T-helper 22 cell (primary cell): ENCODE results near the gene PALD1.
"Not testable (repeated sequence)": the region's sequence is repeated elsewhere in the genome, so short reads cannot be mapped to it uniquely, and the experiment has no call there.

Experiments used
- DNase-seq: peaks from one replicate; pipeline ENCODE4 v3.0.0-alpha.2; 2020; ENCODE audit warnings: low read depth

Gene PALD1

GRCh38 chr10:70575486-70575873, 96.9 kb downstream of the PALD1 start:
- DNase-seq, result no peak

GRCh38 chr10:70575874-70576802, 97.6 kb downstream of the PALD1 start:
- no peak for DNase-seq

GRCh38 chr10:70576803-70577517, 98.4 kb downstream of the PALD1 start:
- DNase-seq, result no peak

- peak; percentile 32 for DNase-seq
Observed at GRCh38 chr10:70578371-70578947, 99.9 kb downstream of the PALD1 start.

GRCh38 chr10:70579234-70580002, 100.9 kb downstream of the PALD1 start:
- no peak for DNase-seq

- DNase-seq, result not testable (repeated sequence)
Observed at GRCh38 chr10:70581176-70581575, 102.6 kb downstream of the PALD1 start.

GRCh38 chr10:70582793-70583668, 104.5 kb downstream of the PALD1 start:
- no peak for DNase-seq

- DNase-seq, result no peak
Observed at GRCh38 chr10:70583669-70584037, 105.1 kb downstream of the PALD1 start.

GRCh38 chr10:70584366-70584765, 105.8 kb downstream of the PALD1 start:
- no peak for DNase-seq

GRCh38 chr10:70584909-70585544, 106.5 kb downstream of the PALD1 start:
- DNase-seq, result no peak

GRCh38 chr10:70585578-70586169, 107.1 kb downstream of the PALD1 start:
- DNase-seq, result no peak

- DNase-seq, result no peak
Observed at GRCh38 chr10:70586348-70586930, 107.9 kb downstream of the PALD1 start.

- DNase-seq, result no peak
Observed at GRCh38 chr10:70587045-70587658, 108.6 kb downstream of the PALD1 start.

GRCh38 chr10:70588255-70588654, 109.7 kb downstream of the PALD1 start:
- DNase-seq, result no peak

GRCh38 chr10:70588859-70589570, 110.4 kb downstream of the PALD1 start:
- DNase-seq, result no peak

- no peak for DNase-seq
Observed at GRCh38 chr10:70589762-70590654, 111.4 kb downstream of the PALD1 start.

GRCh38 chr10:70590655-70591416, 112.3 kb downstream of the PALD1 start:
- DNase-seq, result no peak
